Measurements from ENCODE around the gene NTM. TPM values are rescaled to one million over a fixed set of nuclear protein-coding genes. Genes with fewer than 3 reads are reported as not detected.

NTM gene
- total and polyA plus RNA-seq, 2 of the 8 experiments (the other 6 are each of a cell fraction or from before 2014, with no cell fraction given) = 13.4 to 20.0 TPM

DNA sequence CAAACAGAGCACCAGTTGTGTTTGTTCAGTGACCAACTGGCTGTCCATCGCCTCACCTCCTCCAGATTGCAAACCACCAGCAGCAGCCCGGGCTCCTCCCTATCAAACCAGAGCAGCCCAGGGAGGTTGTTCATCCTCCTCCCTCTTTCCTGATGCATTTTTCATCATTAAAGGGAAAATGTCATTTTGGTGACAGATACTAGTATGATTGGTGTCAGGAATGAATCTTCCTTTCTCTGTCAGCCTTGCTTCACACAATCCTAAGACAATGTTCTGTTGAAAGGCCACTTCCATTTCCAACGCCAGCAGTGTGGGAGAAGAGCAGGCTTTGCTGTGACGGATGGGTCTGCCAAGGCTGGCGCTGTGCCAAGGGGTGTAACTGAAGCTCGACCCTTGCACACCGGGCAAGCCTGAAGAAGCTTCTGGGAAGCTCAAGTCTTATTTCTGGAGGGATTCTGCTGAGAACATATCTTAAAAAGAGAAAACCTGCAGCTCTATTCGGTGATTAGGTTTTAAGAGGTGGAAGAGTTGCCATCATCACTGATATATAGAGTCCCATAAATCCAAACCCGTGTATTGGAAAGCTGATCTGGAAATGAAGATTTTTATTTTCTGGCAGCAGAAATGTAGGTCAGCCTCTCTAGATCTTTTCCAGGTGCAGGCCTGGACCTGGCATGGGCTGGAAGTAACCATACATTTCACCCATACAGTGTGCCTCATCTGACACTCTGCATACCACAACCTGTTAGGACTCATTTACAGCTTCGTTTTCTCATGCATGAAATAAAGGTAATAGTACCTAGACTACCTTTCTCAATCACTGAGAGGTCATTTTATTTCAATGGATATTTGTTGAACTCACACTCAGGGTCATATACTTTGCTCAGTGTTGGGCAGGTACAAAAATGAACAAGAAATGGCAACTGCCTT, 524.5 kb downstream of the NTM start:
- no peak overlapping the region for H3K56ac ChIP-seq (replicated peaks; ENCODE audit: insufficient read length, low read depth, low read length)
- no peaks in the 10 kb centered on the region for H3K27me3 ChIP-seq (replicated peaks in 1 of 4; ENCODE audit: control insufficient read depth in 3 of 4, extremely low read depth in 1 of 4, insufficient read depth in 3 of 4, low read length in 3 of 4)
- H3K23me2 ChIP-seq (ENCODE audit: low read depth, low read length) = no peaks in the 10 kb centered on the region; the same call in 1 of the 2 replicates
- no peak overlapping the region for H3K4me2 ChIP-seq (ENCODE audit: insufficient read depth in 1 of 2, low read depth in 2 of 2, low read length in 2 of 2)
- ChIA-PET CTCF (ENCODE audit: partially characterized antibody) (interaction anchor here (1.1 to 22.7 kb wide), 7 partner anchors 10 to 229 kb away, joined by 3 to 310 read pairs (median 9); no protein-coding TSS in a partner anchor), POLR2A (ENCODE audit: partially characterized antibody) (no interaction called here)
- no peak overlapping the region for H4K5ac ChIP-seq (ENCODE audit: insufficient read length, low read depth, low read length)
- FAIRE-seq (no peak), DNase-seq (ENCODE audit: low read depth in 1 of 2, low spot score in 2 of 2) (no peak)
- H3K14ac ChIP-seq (ENCODE audit: insufficient read length) = no peak overlapping the region
- H2BK20ac ChIP-seq (ENCODE audit: low read length) = no peak overlapping the region
- H2BK12ac ChIP-seq (ENCODE audit: low read depth, low read length) = no peak overlapping the region
- H2AFZ ChIP-seq (ENCODE audit: low read length) = no peak overlapping the region
- H4K8ac ChIP-seq (ENCODE audit: extremely low read depth, insufficient read depth, low read length) = no peak overlapping the region
- H4K20me1 ChIP-seq (replicated peaks in 1 of 2; ENCODE audit: control insufficient read depth in 1 of 2, insufficient read depth in 2 of 2, low read length in 2 of 2) = no peaks in the 10 kb centered on the region
- H2BK120ac ChIP-seq (replicated peaks; ENCODE audit: low read depth, low read length) = no peak overlapping the region
- 90% methylated on average over 10 of the region's 10 CpGs; no CpG with 5 or more reads in 1 of the 2 experiments for WGBS, 2 experiments (ENCODE audit: extremely low coverage in 1 of 2, insufficient coverage in 1 of 2, insufficient read length in 1 of 2, insufficient replicate concordance in 2 of 2, low coverage in 1 of 2, low lambda C conversion rate in 2 of 2, missing lambda C conversion rate in 1 of 2)
- H3K79me2 ChIP-seq (ENCODE audit: control insufficient read depth in 1 of 2, insufficient read depth in 2 of 2, low read length in 2 of 2) = no peaks in the 10 kb centered on the region
- no peak overlapping the region for H3K9ac ChIP-seq (replicated peaks in 1 of 4; ENCODE audit: extremely low read depth in 1 of 4, low read depth in 3 of 4, low read length in 3 of 4)
- TF ChIP-seq GTF2F1 (IDR thresholded peaks at IDR 0.05; ENCODE audit: borderline replicate concordance, low read depth, low read length) = no peak
- TF ChIP-seq CREB1 (IDR thresholded peaks at IDR 0.05) = no peak
- TF ChIP-seq RXRA (IDR thresholded peaks at IDR 0.05; ENCODE audit: insufficient read depth, low read depth, low read length) = no peak
- TF ChIP-seq, protein P1, sequence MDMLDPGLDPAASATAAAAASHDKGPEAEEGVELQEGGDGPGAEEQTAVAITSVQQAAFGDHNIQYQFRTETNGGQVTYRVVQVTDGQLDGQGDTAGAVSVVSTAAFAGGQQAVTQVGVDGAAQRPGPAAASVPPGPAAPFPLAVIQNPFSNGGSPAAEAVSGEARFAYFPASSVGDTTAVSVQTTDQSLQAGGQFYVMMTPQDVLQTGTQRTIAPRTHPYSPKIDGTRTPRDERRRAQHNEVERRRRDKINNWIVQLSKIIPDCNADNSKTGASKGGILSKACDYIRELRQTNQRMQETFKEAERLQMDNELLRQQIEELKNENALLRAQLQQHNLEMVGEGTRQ (IDR thresholded peaks at IDR 0.05; ENCODE audit: low read length) = no peak
- no peak for TF ChIP-seq TAF1 (IDR thresholded peaks at IDR 0.05; ENCODE audit: low read depth, low read length)
- TF ChIP-seq, protein P2, sequence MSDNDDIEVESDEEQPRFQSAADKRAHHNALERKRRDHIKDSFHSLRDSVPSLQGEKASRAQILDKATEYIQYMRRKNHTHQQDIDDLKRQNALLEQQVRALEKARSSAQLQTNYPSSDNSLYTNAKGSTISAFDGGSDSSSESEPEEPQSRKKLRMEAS (IDR thresholded peaks at IDR 0.05) = no peak
- H3K79me1 ChIP-seq (ENCODE audit: low read depth, low read length) = no peaks in the 10 kb centered on the region
- H3K4me1 ChIP-seq (replicated peaks in 1 of 4; ENCODE audit: control insufficient read depth in 3 of 4, insufficient read depth in 4 of 4, low read length in 3 of 4) = peaks cover 12 to 21% (median 18%) of the 10 kb centered on the region in 4 experiments
- no peak overlapping the region for H3K23ac ChIP-seq (ENCODE audit: insufficient read length)
- no peak overlapping the region for H3K18ac ChIP-seq (ENCODE audit: extremely low read depth, low read length)
- H3K36me3 ChIP-seq (ENCODE audit: control insufficient read depth in 2 of 4, insufficient read depth in 4 of 4, low read length in 3 of 4) = no peaks in the 10 kb centered on the region
- H3K9me3 ChIP-seq (ENCODE audit: insufficient read depth in 2 of 2, low read depth in 1 of 2, low read length in 1 of 2) = no peaks in the 10 kb centered on the region
- no peak overlapping the region for H4K91ac ChIP-seq (replicated peaks; ENCODE audit: insufficient read length, low read length)
- H2BK15ac ChIP-seq (ENCODE audit: low read length) = 0 out of 2 replicates have a peak overlapping the region, but pooled peaks have one; percentile 31
- no peak overlapping the region for H2AK5ac ChIP-seq (ENCODE audit: low read depth, low read length)
- no peak overlapping the region for H3K4ac ChIP-seq (replicated peaks; ENCODE audit: insufficient read length, low read depth, low read length)
- no peak overlapping the region for H2BK5ac ChIP-seq (ENCODE audit: low read depth, low read length)
- no peak overlapping the region for H3K27ac ChIP-seq (ENCODE audit: low read depth, low read length)
- no peak overlapping the region for H3K4me3 ChIP-seq (ENCODE audit: extremely low read depth in 1 of 4, insufficient read depth in 2 of 4, low read depth in 3 of 4, low read length in 4 of 4)
